ENCODE data around the gene LRP5.

LRP5 gene

DNA sequence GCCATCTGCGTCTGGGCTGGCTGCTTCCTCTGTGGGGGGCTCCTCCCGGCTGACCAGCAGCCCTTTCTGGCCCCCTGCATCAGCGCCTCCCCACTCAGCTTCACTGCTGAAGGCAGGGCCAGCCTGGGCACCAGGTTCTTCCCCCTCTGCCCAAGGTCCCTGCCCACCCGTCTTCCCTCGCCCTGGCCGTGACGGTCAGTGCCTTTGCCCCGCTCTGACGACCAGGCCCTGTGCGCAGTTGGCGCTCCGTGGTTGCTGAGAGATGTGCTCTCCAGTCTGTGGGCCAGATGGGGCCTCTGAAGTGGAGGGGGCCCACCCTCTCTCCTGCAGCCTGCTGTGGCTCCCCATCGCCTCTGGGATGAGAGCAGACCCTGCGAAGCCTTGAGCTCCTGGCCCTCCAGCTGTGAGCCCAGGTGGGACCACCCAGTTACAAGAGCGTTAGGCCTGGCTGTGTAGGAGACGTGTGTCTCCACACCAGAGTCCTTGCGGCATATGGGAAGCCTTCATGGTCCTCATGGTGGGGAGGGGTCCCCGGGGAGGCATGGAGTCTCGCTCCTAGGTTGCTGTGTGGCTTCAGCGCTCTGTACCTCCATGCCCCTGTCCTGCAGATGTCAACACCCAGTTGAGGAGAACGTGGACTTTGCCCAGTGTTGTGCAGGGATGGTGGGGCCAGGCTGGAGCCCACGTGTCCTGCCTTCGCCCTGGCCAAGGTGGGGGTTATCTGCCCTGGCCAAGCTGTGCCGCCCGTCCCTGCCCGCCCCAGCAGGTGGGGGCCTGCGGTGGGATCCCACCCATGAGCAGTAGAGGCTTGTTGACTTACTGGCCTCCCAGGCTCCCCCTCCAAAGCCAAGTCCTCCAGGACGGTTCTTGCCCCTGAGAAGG, 14.2 kb downstream of the LRP5 start:
- Histone ChIP-seq H3K9me3 (ENCODE audit: control insufficient read depth, low read length) (no peaks in the 10 kb centered on the region), H3K4me3 (ENCODE audit: low read length) (no peak overlapping the region), H3K36me3 (ENCODE audit: control insufficient read depth, insufficient read depth, low read length, severe bottlenecking) (no peaks in the 10 kb centered on the region), H3K9ac (ENCODE audit: low read length) (no peak overlapping the region), H3K4me1 (ENCODE audit: control insufficient read depth, insufficient read depth, low read length) (peaks cover 18% of the 10 kb centered on the region), H3K27me3 (replicated peaks; ENCODE audit: control insufficient read depth, insufficient read depth, low read length) (no peaks in the 10 kb centered on the region)
- DNase-seq (ENCODE audit: low read depth) = no peak

DNA sequence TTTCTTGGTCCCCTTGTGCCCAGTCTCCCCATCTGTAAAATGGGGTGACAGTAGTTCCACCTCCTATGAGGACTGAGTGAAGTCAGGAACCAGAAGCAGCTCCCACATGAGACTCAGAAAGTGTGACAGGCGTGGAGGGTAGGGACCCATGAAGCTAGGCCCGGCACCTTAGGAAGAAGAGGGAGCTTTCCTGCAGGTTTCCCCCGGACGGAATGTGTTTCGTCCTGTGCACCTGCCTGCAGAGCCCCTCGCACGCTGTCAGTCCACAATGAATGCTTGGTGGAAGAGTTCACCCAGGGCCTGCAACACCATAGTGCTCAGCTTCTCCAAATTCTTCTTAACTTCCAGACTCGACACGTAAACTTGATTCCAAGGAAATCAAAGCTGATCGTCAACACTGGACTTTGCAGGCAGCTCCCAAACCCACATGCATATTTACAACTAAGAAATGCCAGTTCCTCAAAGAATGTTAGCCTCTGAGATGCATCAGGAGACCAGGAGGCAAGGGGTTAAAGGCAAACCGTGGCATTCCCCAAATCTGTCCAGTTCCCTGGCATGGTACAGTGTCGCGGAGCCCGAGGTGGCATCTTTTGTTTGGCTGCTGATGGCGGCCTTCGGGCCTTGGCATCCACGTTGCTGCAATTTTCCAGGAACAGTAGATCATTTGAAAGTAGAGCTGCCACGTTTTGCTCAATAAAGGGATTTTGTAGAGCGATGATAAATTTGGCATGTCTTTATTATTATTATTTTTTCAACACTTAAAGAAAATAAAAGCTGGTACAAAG, 15.4 kb downstream of the LRP5 start:
- no peaks in the 10 kb centered on the region for H3K36me3 ChIP-seq (ENCODE audit: control insufficient read depth, insufficient read depth, low read length, severe bottlenecking)
- H3K27me3 ChIP-seq (replicated peaks; ENCODE audit: control insufficient read depth, insufficient read depth, low read length) = no peaks in the 10 kb centered on the region
- H3K4me1 ChIP-seq (ENCODE audit: control insufficient read depth, insufficient read depth, low read length) = peaks cover 10% of the 10 kb centered on the region
- H3K9me3 ChIP-seq (ENCODE audit: control insufficient read depth, low read length) = no peaks in the 10 kb centered on the region
- H3K4me3 ChIP-seq (ENCODE audit: low read length) = no peak overlapping the region
- no peak for DNase-seq (ENCODE audit: low read depth)
- H3K9ac ChIP-seq (ENCODE audit: low read length) = no peak overlapping the region

DNA sequence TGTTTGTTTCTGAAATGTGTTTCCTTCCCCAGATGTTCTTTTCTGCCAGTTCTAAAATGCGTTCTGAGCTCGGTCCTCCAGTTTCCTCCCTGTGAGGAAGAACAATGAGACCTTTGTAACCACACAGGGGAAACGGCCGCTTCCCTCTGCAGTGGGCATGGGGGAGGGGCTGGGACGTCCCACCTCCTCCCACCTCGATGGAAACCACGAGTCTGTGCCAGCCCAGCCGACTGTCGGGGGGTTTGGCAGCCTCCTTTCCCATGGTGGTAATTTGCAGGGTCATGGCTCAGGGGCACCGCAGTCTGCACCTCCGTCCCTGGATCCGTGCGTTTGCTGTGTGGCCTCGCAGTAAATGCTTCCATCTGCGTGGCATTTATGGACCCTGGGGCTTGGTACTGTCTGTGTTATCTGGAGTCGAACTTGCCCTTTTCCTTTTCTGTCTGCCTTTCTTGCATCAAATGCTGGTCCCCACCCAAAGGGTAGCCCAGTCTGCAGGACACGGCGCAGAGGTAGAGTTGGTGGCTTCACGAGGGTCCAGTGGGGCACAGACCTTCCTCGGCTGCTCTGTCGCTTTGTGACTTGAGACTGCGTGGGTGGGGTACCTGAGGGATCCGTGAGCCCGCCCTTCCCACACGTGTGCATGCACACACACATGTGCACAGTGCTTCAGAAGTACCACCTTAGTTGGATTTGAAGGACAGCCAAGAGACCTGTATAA, 16.1 kb downstream of the LRP5 start:
- peaks cover 10% of the 10 kb centered on the region for H3K4me1 ChIP-seq (ENCODE audit: control insufficient read depth, insufficient read depth, low read length)
- DNase-seq (ENCODE audit: low read depth) = no peak
- no peak overlapping the region for H3K4me3 ChIP-seq (ENCODE audit: low read length)

DNA sequence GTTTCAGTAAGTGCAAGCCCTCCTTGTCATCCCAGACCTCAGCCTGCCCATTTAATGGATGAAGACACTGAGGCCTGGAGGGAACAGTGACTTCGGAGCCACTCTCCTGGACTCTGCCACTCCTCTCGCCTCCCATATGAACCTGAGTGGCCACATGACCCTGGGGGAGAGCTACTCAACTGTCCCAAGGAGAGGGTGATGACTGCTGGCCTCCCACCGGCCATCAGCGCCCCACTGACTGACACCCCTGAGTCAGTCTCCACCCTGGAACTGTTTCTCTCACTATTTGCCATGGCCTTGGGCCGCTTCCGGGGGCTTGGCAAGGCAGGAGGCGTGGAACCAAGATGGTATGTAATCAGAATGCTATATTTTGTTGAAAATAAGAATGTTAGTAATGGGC, 17.1 kb downstream of the LRP5 start:
- Histone ChIP-seq H3K27me3 (replicated peaks; ENCODE audit: control insufficient read depth, insufficient read depth, low read length) (no peaks in the 10 kb centered on the region), H3K9me3 (ENCODE audit: control insufficient read depth, low read length) (no peaks in the 10 kb centered on the region), H3K4me1 (ENCODE audit: control insufficient read depth, insufficient read depth, low read length) (peaks cover 10% of the 10 kb centered on the region), H3K4me3 (ENCODE audit: low read length) (no peak overlapping the region), H3K36me3 (ENCODE audit: control insufficient read depth, insufficient read depth, low read length, severe bottlenecking) (no peaks in the 10 kb centered on the region), H3K9ac (ENCODE audit: low read length) (no peak overlapping the region)
- DNase-seq (ENCODE audit: low read depth) = no peak

More for the DNA sequence above, 16.1 kb downstream of the LRP5 start:
- Histone ChIP-seq H3K9ac (ENCODE audit: low read length) (no peak overlapping the region), H3K9me3 (ENCODE audit: control insufficient read depth, low read length) (no peaks in the 10 kb centered on the region), H3K27me3 (replicated peaks; ENCODE audit: control insufficient read depth, insufficient read depth, low read length) (no peaks in the 10 kb centered on the region), H3K36me3 (ENCODE audit: control insufficient read depth, insufficient read depth, low read length, severe bottlenecking) (no peaks in the 10 kb centered on the region)

DNA sequence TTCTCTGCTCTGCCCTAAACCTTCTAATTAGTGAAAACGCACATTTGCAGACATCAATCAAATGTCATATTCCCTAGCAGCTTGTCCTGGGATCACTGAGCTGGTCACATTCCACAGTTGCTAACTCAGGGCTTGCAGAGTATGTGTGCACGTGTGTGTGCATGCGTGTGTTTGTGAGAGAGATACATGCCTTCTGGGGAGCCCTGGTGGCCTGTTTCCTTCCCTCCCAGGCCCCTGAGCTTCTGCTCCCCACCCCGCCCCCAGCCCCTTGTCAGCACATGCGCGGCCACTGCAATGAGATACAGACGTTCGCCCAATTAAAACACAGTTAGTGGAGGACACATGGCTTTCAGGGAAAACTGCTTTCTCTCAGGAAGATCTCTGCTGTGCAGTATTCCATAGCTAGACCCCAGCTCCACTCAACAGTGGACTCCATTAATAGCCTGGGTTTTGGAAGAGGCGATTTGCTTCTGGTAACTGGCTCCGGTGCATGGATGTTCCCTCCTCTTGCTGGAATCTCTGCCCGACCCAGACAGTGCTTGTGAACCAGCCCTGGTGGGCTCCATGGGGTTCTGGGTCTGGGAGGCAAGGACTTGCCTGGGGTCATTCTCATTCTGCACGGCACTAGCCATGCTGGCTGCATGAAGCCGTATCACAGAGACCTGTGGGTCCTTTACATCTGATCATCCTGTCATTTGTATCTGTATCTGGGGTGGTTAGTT, 17.7 kb downstream of the LRP5 start:
- no peaks in the 10 kb centered on the region for H3K27me3 ChIP-seq (replicated peaks; ENCODE audit: control insufficient read depth, insufficient read depth, low read length)
- no peak overlapping the region for H3K4me3 ChIP-seq (ENCODE audit: low read length)
- H3K36me3 ChIP-seq (ENCODE audit: control insufficient read depth, insufficient read depth, low read length, severe bottlenecking) = no peaks in the 10 kb centered on the region
- H3K9me3 ChIP-seq (ENCODE audit: control insufficient read depth, low read length) = no peaks in the 10 kb centered on the region
- peak; percentile 35 for DNase-seq (ENCODE audit: low read depth)
- peaks cover 10% of the 10 kb centered on the region for H3K4me1 ChIP-seq (ENCODE audit: control insufficient read depth, insufficient read depth, low read length)
- no peak overlapping the region for H3K9ac ChIP-seq (ENCODE audit: low read length)

DNA sequence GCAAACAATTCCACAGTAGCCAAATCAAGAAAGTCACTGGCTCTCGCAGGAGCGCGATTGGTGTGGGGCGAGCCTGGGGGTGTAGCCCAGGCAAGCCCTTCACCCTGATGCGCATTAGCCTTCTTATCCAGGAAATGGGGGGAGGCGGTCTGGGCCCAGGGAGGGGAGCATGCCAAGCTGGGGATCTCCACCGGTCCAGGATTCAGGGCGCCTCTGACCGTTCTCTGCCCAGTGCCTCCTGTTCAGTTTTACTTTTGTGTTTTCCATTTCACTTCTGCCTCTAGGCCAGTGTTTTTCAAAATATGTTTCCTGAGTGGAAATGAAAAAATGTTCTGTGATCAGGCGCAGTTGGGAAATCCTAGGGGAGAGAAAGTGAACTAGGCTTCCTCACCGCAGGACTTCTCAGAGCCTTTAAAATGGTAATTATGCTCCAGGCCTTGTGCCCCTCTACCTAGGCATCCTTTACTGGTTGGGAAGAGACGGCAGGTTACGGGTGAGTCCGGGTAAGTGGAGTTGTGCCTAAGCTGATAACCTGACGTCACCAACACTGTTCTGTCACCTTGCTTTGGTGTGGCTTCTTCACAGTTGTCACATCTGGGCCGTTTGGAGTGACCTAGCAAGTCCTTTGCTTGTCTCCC, 18.4 kb downstream of the LRP5 start:
- Histone ChIP-seq H3K9ac (ENCODE audit: low read length) (no peak overlapping the region), H3K27me3 (replicated peaks; ENCODE audit: control insufficient read depth, insufficient read depth, low read length) (no peaks in the 10 kb centered on the region), H3K36me3 (ENCODE audit: control insufficient read depth, insufficient read depth, low read length, severe bottlenecking) (no peaks in the 10 kb centered on the region), H3K9me3 (ENCODE audit: control insufficient read depth, low read length) (no peaks in the 10 kb centered on the region), H3K4me3 (ENCODE audit: low read length) (no peak overlapping the region), H3K4me1 (ENCODE audit: control insufficient read depth, insufficient read depth, low read length) (peaks cover 15% of the 10 kb centered on the region)
- no peak for DNase-seq (ENCODE audit: low read depth)

DNA sequence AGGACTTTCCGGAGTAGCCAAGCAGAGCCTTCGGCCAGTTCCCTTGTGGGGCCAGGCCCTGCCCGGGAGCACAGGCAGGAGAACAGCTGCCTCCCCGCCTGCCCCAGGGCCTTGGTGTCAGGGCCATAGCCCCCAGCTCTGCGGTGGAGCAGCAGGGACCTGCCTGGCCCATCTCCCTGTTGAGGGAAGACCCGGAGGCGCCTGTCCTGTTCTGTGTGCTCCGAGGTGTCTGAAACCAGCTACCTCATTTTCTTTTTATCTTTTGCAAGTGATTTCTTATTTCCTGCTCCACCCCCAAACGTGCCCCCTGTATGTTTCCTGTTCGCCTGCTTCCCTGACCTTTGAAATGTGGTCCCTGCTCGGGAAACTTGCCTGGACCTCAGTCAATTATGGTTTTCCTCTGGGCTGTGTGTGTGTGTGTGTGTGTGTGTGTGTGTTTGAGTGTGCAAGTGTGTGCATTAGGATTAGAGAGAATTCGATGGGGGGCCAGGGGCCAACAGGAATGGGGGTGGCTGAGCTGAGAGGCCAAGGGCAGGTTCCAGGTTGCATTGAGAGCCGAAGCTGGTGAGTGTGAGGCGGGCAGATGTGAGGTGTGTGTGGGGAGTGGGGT, 19.1 kb downstream of the LRP5 start:
- H3K9me3 ChIP-seq (ENCODE audit: control insufficient read depth, low read length) = no peaks in the 10 kb centered on the region
- no peaks in the 10 kb centered on the region for H3K36me3 ChIP-seq (ENCODE audit: control insufficient read depth, insufficient read depth, low read length, severe bottlenecking)
- no peak for DNase-seq (ENCODE audit: low read depth)
- H3K9ac ChIP-seq (ENCODE audit: low read length) = no peak overlapping the region
- peaks cover 18% of the 10 kb centered on the region for H3K4me1 ChIP-seq (ENCODE audit: control insufficient read depth, insufficient read depth, low read length)
- no peaks in the 10 kb centered on the region for H3K27me3 ChIP-seq (replicated peaks; ENCODE audit: control insufficient read depth, insufficient read depth, low read length)
- H3K4me3 ChIP-seq (ENCODE audit: low read length) = no peak overlapping the region

DNA sequence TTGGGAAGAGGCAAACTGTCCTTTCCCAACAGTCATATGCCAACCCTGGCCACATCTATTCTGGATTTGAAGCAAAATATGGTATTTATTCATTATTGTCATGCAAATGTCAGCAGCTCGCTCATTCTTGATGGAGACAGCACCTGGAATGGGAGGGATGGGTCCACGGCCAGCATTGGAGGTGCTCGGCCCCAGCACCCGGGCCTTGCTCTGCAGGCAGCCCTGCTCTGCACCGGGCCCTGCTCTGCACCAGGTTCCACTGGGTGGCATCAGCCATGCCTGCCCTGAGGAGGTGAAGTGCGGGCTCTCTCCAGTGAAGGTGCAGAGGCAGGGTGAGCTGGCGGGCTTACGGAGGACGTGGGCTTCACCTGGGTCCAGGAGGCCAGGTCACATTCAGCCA, 19.8 kb downstream of the LRP5 start:
- no peaks in the 10 kb centered on the region for H3K9me3 ChIP-seq (ENCODE audit: control insufficient read depth, low read length)
- H3K27me3 ChIP-seq (replicated peaks; ENCODE audit: control insufficient read depth, insufficient read depth, low read length) = no peaks in the 10 kb centered on the region
- H3K4me3 ChIP-seq (ENCODE audit: low read length) = no peak overlapping the region
- no peak for DNase-seq (ENCODE audit: low read depth)
- no peaks in the 10 kb centered on the region for H3K36me3 ChIP-seq (ENCODE audit: control insufficient read depth, insufficient read depth, low read length, severe bottlenecking)
- peaks cover 21% of the 10 kb centered on the region for H3K4me1 ChIP-seq (ENCODE audit: control insufficient read depth, insufficient read depth, low read length)
- H3K9ac ChIP-seq (ENCODE audit: low read length) = no peak overlapping the region

DNA sequence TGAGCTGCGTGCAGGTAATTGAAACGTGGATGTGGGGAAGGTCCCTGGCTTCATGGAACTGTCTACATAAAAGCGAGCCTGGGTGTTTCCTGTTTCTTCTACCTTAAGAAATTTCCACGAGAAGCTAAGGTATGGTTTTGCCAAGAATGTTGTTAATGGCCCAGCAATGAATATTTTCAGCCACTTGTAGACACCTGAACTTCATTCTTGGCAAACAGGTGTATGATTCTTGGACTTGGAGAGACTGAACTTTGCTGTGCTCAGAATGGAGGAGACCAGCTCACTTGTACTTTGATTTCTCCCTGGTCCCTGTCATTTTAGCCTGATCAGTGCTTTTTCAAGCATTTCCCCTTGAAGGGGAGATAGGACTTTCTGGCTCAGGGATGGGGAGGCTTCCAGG, 20.8 kb downstream of the LRP5 start:
- no peaks in the 10 kb centered on the region for H3K9me3 ChIP-seq (ENCODE audit: control insufficient read depth, low read length)
- no peaks in the 10 kb centered on the region for H3K27me3 ChIP-seq (replicated peaks; ENCODE audit: control insufficient read depth, insufficient read depth, low read length)
- H3K36me3 ChIP-seq (ENCODE audit: control insufficient read depth, insufficient read depth, low read length, severe bottlenecking) = no peaks in the 10 kb centered on the region
- H3K4me1 ChIP-seq (ENCODE audit: control insufficient read depth, insufficient read depth, low read length) = peaks cover 26% of the 10 kb centered on the region
- DNase-seq (ENCODE audit: low read depth) = no peak
- no peak overlapping the region for H3K4me3 ChIP-seq (ENCODE audit: low read length)
- H3K9ac ChIP-seq (ENCODE audit: low read length) = no peak overlapping the region

DNA sequence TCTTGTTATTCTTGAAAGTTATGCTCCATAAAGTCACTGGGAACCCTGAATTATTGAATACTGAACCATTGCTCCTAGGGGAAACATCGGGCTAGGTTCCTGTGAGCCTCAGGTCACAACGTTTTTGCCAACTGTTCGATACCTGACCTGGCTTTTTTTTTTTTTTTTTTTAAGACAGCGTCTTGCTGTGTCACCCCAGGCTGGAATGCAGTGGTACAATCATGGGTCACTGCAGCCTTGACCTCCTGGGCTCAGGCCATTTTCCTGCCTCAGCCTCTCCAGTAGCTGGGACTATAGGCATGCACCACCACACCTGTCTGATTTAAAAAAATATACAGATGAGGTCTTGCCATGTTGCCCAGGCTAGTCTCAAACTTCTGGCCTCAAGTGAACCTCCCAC, 22.5 kb downstream of the LRP5 start:
- no peak for DNase-seq (ENCODE audit: low read depth)

More for the DNA sequence above, 22.5 kb downstream of the LRP5 start:
- Histone ChIP-seq H3K27me3 (replicated peaks; ENCODE audit: control insufficient read depth, insufficient read depth, low read length) (no peaks in the 10 kb centered on the region), H3K4me3 (ENCODE audit: low read length) (no peak overlapping the region), H3K4me1 (ENCODE audit: control insufficient read depth, insufficient read depth, low read length) (peaks cover 36% of the 10 kb centered on the region), H3K36me3 (ENCODE audit: control insufficient read depth, insufficient read depth, low read length, severe bottlenecking) (no peaks in the 10 kb centered on the region), H3K9me3 (ENCODE audit: control insufficient read depth, low read length) (no peaks in the 10 kb centered on the region), H3K9ac (ENCODE audit: low read length) (no peak overlapping the region)

All from adipocyte (in vitro differentiated cells).